ENCODE measurements around the gene MTHFSD. TPM values are rescaled to one million over a fixed set of nuclear protein-coding genes. Genes with fewer than 3 reads are reported as not detected.

The MTHFSD gene, protein sequence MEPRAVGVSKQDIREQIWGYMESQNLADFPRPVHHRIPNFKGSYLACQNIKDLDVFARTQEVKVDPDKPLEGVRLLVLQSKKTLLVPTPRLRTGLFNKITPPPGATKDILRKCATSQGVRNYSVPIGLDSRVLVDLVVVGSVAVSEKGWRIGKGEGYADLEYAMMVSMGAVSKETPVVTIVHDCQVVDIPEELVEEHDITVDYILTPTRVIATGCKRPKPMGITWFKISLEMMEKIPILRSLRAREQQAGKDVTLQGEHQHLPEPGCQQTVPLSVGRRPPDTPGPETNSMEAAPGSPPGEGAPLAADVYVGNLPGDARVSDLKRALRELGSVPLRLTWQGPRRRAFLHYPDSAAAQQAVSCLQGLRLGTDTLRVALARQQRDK
- total RNA-seq = 10 to 100 TPM; 20.7 to 22.5 TPM

DNA sequence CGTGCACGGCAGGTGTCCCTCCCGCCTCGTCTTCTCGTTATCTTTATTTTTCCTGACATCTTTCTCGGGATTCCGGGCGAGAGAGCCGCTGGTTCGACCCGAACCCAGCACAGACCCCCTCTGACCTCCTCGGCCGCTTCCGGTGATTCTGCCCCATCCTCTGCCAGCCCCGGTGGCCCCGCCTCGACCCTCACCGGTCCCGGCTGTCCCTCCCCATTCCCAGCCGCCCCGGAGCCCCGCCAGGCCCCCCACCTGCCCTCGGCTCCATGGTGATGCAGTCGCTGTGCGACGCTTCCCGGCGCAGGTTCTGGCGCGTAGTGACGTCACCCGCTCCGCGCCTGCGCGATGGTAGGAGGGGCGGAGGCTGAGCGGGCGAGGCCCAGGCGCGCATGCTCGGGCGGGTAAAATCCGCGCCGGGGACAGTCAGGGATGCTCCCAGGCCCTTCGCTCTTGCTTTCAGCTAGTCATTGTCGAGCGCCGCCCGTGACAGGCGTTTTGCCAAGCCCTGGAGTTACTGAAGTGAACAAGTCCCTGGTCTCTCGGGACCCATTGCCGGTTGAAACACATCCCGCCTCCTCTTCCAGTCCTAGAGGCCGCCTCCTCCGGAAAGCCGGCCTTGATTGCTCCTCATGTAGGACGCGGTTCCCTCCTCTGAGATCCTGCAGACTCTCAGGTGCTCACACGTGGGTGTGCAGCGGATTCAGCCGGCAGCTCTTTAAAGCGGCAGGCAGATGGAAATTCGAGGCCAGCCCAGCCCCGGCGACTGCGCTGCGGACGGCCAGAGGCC is at the start of gene MTHFSD:
Gene MTHFSD (minus strand): TSS at position 319 of the 787 bp plus-strand sequence. CDS start 51 bp downstream, at position 268.
- DNase-seq = peak; percentile 96
- H3K36me3 Mint-ChIP-seq = peaks cover 19% of the 10 kb centered on the region
- H3K4me3 Mint-ChIP-seq = peak within 1 kb of the TSS; percentile 94
- H3K4me1 Mint-ChIP-seq = peaks cover 17% of the 10 kb centered on the region
- H3K9me3 Mint-ChIP-seq = no peaks in the 10 kb centered on the region
- peaks cover 16% of the 10 kb centered on the region for H3K27me3 Mint-ChIP-seq
- H3K27ac Mint-ChIP-seq = peak within 1 kb of the TSS; percentile 94

DNA sequence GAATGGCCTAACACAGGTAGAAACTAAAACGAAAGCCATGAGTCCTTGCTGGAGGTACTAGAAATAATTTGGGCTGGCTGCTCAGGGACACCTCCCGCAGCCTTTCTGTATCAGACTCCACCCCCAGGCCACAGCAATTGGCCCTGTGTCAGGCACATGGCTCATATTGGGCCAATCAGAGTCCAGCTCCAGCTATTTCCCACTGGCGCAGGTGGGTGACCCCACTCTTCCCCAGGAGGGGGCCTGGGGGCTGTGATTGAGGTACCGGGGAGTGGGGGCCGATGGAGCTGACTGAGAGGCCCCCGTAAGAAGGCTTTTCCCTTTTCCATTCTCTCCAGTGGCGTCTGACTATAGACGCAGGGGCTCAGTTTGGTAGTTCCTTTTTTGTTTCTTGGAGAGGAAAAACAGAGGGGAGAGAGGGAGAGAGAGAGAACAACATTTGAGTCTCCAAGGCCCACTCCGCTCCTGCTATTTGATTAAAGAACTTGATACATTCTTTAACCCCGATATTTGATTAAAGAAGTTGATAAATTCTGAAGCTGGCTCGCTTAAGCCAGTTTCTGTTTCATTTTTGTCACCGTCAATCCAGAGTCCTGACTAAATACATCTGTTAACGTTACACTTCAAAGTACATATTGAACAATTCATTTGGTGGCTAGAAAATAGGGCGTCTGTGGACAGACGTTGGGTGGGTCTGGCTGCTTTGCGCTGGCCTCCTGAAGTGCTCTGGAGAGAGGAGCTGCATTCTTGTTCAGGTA is 49.6 kb upstream of the MTHFSD start:
- H3K27ac Mint-ChIP-seq = peak overlapping the region; percentile 57
- H3K36me3 Mint-ChIP-seq = no peaks in the 10 kb centered on the region
- peaks cover 5% of the 10 kb centered on the region for H3K4me1 Mint-ChIP-seq
- H3K27me3 Mint-ChIP-seq = peaks cover 35% of the 10 kb centered on the region
- H3K9me3 Mint-ChIP-seq = peaks cover 3% of the 10 kb centered on the region
- H3K4me3 Mint-ChIP-seq = peak overlapping the region; percentile 72
- DNase-seq = peak; percentile 38

GRCh38 chr16:86602521-86602920 is 47.5 kb upstream of the MTHFSD start:
- no peak for DNase-seq
- Mint-ChIP-seq H3K27ac (no peak overlapping the region), H3K9me3 (peaks cover 4% of the 10 kb centered on the region), H3K4me1 (peaks cover 9% of the 10 kb centered on the region), H3K36me3 (no peaks in the 10 kb centered on the region), H3K27me3 (peaks cover 53% of the 10 kb centered on the region), H3K4me3 (no peak overlapping the region)

GRCh38 chr16:86601356-86601755 is 46.3 kb upstream of the MTHFSD start:
- H3K9me3 Mint-ChIP-seq = peaks cover 4% of the 10 kb centered on the region
- H3K4me3 Mint-ChIP-seq = no peak overlapping the region
- no peak for DNase-seq
- no peaks in the 10 kb centered on the region for H3K36me3 Mint-ChIP-seq
- H3K4me1 Mint-ChIP-seq = peaks cover 9% of the 10 kb centered on the region
- H3K27ac Mint-ChIP-seq = no peak overlapping the region
- H3K27me3 Mint-ChIP-seq = peaks cover 53% of the 10 kb centered on the region

DNA sequence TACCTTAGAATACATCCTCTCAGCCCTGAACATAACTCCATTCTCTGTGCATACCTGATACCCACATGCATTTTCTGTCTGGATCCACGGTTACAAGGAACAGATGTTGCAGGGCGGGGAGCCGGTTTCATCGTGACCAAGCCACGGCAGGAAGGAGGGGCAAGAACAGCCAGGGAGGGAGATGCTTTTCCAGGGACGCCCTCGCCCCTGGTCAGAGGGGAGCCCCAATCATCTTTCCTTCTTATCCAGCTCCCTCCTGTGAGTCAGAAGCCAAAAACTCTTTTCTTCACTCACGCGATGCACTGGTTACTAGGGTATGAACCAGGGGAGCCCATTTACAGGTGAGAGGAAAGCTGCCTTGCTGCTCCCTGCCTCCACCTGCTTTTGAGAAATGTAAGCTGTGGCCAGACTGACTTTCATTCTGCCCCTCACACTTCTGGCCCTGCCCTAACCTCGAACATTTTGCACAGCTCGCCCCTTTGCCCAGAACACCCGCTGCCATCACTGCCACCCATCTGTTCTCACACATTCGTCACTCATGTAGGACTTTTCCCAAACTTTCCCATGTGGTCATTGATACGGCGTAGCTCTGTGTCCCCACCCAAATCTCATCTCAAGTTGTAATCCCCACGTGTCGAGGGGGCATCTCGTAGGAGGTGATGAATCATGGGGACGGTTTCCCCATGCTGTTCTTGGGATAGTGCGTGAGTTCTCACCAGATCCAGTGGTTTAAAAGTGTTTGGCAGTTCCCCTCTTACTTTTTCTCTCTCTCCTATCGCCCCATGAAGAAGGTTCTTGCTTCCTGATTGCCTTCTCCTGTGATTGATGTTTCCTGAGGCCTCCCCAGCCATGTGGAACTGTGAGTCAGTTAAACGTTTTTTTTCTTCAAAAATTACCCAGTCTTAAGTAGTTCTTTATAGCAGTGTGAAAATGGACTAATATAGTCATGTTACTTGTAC is 43.9 kb upstream of the MTHFSD start:
- no peak overlapping the region for H3K4me3 Mint-ChIP-seq

GRCh38 chr16:86597880-86598606 is 43.0 kb upstream of the MTHFSD start:
- H3K27ac Mint-ChIP-seq = no peak overlapping the region
- no peak for DNase-seq
- no peaks in the 10 kb centered on the region for H3K36me3 Mint-ChIP-seq
- peaks cover 2% of the 10 kb centered on the region for H3K9me3 Mint-ChIP-seq
- H3K27me3 Mint-ChIP-seq = peaks cover 55% of the 10 kb centered on the region
- H3K4me3 Mint-ChIP-seq = no peak overlapping the region
- H3K4me1 Mint-ChIP-seq = peaks cover 7% of the 10 kb centered on the region

More for the DNA sequence above, 43.9 kb upstream of the MTHFSD start:
- peaks cover 4% of the 10 kb centered on the region for H3K4me1 Mint-ChIP-seq
- no peaks in the 10 kb centered on the region for H3K36me3 Mint-ChIP-seq
- no peak for DNase-seq
- peaks cover 50% of the 10 kb centered on the region for H3K27me3 Mint-ChIP-seq
- no peak overlapping the region for H3K27ac Mint-ChIP-seq
- H3K9me3 Mint-ChIP-seq = peaks cover 2% of the 10 kb centered on the region

GRCh38 chr16:86597126-86597879 is 42.3 kb upstream of the MTHFSD start:
- peaks cover 2% of the 10 kb centered on the region for H3K9me3 Mint-ChIP-seq
- H3K27ac Mint-ChIP-seq = no peak overlapping the region
- H3K27me3 Mint-ChIP-seq = peaks cover 52% of the 10 kb centered on the region
- H3K36me3 Mint-ChIP-seq = no peaks in the 10 kb centered on the region
- no peak for DNase-seq
- H3K4me1 Mint-ChIP-seq = peaks cover 7% of the 10 kb centered on the region
- no peak overlapping the region for H3K4me3 Mint-ChIP-seq

DNA sequence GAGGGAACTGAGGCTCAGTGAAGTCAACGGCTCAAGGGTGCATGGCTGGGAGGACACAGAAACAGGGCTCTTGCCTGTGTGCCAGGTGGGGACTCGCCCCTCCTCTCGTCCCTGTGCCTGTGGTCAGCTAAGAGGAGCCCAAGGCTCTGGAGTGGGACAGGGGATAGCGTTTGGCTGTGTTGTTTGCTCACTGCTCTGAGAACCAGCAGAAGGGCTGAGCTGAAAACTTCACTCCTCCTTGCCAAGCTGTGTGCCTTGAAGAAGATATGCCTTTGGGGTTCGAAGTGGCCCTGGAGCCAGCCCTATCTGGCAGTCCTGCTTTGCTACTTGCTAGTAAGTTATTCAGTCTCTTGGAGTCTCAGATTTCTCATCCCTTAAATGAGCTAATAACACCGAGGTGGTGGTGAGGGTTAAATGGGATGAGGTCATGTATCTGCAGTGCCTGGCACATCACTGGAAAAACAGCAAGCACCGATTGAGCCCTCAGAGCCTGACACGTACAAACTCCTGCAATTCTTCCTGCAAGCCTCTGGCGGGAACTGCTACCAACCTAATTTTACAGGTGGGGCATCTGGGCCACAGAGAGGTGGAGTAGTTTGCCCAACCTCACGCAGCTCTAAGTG is 41.1 kb upstream of the MTHFSD start:
- Mint-ChIP-seq H3K4me3 (no peak overlapping the region), H3K36me3 (no peaks in the 10 kb centered on the region), H3K4me1 (peaks cover 7% of the 10 kb centered on the region), H3K9me3 (peaks cover 2% of the 10 kb centered on the region), H3K27ac (no peak overlapping the region), H3K27me3 (peaks cover 47% of the 10 kb centered on the region)
- DNase-seq = no peak

- no peak overlapping the region for H3K27ac Mint-ChIP-seq
- H3K36me3 Mint-ChIP-seq = no peaks in the 10 kb centered on the region
- peaks cover 7% of the 10 kb centered on the region for H3K4me1 Mint-ChIP-seq
- peaks cover 41% of the 10 kb centered on the region for H3K27me3 Mint-ChIP-seq
- no peak overlapping the region for H3K4me3 Mint-ChIP-seq
- H3K9me3 Mint-ChIP-seq = peaks cover 2% of the 10 kb centered on the region
- no peak for DNase-seq
These were observed 39.7 kb upstream of the MTHFSD start for GRCh38 chr16:86594721-86595120.

GRCh38 chr16:86593913-86594620 is 39.0 kb upstream of the MTHFSD start:
- Mint-ChIP-seq H3K27ac (no peak overlapping the region), H3K9me3 (peaks cover 2% of the 10 kb centered on the region), H3K27me3 (peaks cover 37% of the 10 kb centered on the region), H3K4me1 (peaks cover 5% of the 10 kb centered on the region), H3K36me3 (no peaks in the 10 kb centered on the region), H3K4me3 (no peak overlapping the region)
- DNase-seq = no peak

- H3K36me3 Mint-ChIP-seq = no peaks in the 10 kb centered on the region
- no peak for DNase-seq
- H3K4me3 Mint-ChIP-seq = no peak overlapping the region
- H3K4me1 Mint-ChIP-seq = peaks cover 3% of the 10 kb centered on the region
- no peaks in the 10 kb centered on the region for H3K9me3 Mint-ChIP-seq
- no peak overlapping the region for H3K27ac Mint-ChIP-seq
- H3K27me3 Mint-ChIP-seq = peaks cover 23% of the 10 kb centered on the region
These were observed 36.2 kb upstream of the MTHFSD start for GRCh38 chr16:86591270-86591669.

- Mint-ChIP-seq H3K4me3 (no peak overlapping the region), H3K27me3 (peaks cover 23% of the 10 kb centered on the region), H3K4me1 (peaks cover 3% of the 10 kb centered on the region), H3K9me3 (no peaks in the 10 kb centered on the region), H3K27ac (no peak overlapping the region), H3K36me3 (no peaks in the 10 kb centered on the region)
- no peak for DNase-seq
These were observed 35.6 kb upstream of the MTHFSD start for GRCh38 chr16:86590501-86591144.

Measured in activated naive CD8-positive, alpha-beta T cell treated with anti-CD3 and anti-CD28 coated beads for 36 hours (primary cell).